NB4 (cell line): Measurements from ENCODE around the gene MNAT1.

Experiments used
- MAX ChIP-seq: IDR thresholded peaks from 2 replicates; pipeline ENCODE4 v1.6.1; 2011; ENCODE audit warnings: low read depth, low read length
- MYC ChIP-seq: IDR thresholded peaks from 2 replicates; pipeline ENCODE4 v1.6.1; 2011; ENCODE audit warnings: low read depth, low read length

DNA sequence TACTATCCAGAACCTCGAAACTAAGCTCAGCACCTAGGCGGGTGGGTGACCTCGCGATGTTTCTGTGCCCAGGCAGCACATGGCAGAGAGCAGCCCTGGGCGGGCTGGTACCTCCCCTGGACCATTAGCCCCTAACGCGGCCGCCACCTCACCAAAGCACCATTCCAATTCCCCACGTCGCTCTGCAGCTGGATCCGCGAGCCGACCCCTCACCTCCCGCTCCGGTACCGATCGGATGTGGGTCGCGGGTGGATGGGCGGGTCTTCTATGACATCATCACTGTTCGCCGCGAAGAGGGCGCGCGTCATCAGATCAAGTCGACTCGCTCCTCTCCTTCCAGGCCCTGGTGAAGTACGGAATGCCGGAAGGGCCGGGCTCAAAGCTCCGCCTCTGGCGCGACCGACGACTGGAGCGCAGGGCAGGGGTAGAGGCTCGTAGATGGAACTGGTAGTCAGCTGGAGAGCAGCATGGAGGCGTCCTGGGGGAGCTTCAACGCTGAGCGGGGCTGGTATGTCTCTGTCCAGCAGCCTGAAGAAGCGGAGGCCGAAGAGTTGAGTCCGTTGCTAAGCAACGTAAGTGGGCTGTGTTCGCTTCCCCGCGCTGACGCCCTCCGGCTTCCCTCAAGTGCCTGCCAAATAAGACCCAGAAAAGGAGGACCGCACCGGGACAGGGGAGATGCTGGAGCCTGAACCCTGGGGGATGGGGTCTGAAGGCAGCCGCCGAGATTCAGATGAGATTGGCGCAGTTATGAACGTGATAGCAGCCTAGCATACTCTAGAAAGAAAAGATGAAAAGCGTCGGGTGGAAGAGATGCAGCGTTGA lies 246.5 kb downstream of the MNAT1 start, which contains the start of the genes SLC38A6 and TRMT5:
- TF ChIP-seq MYC (peak; percentile 86), MAX (peak; percentile 78)
